HepG2 (cell line): ENCODE results near the gene STRADA. TPM values are rescaled to one million over a fixed set of nuclear protein-coding genes. Genes with fewer than 3 reads are reported as not detected.

Experiments used
- ARID2 ChIP-seq: sonication (generic); formaldehyde crosslinking; IDR thresholded peaks from 2 replicates; pipeline ENCODE4 v1.8.1; 2022; ENCODE audit warnings: mild to moderate bottlenecking, missing genetic modification reagents, borderline replicate concordance
- BORCS8-MEF2B ChIP-seq: sonication (generic); formaldehyde crosslinking; IDR thresholded peaks from 2 replicates; pipeline ENCODE4 v1.8.0; 2022; ENCODE audit warnings: mild to moderate bottlenecking, missing genetic modification reagents
- BRCA1 ChIP-seq: sonication (generic); formaldehyde crosslinking; IDR thresholded peaks from 2 replicates; pipeline ENCODE4 v1.4.0; 2020; ENCODE audit warnings: missing genetic modification reagents
- GLI4 ChIP-seq: sonication (generic); formaldehyde crosslinking; IDR thresholded peaks from 2 replicates; pipeline ENCODE4 v1.5.1; 2020; ENCODE audit warnings: missing genetic modification reagents, mild to moderate bottlenecking, moderate library complexity, borderline replicate concordance
- HNRNPK ChIP-seq: fragments of 200-400 bp; formaldehyde crosslinking; IDR thresholded peaks from 2 replicates; pipeline ENCODE4 v1.6.1; 2018; ENCODE audit warnings: low read length, low read depth, moderate library complexity, mild to moderate bottlenecking; ENCODE audit not compliant: poor library complexity, severe bottlenecking
- HOXA9 ChIP-seq: sonication (generic); formaldehyde crosslinking; IDR thresholded peaks from 2 replicates; pipeline ENCODE4 v1.8.1; 2022; ENCODE audit warnings: missing genetic modification reagents, mild to moderate bottlenecking, moderate library complexity, borderline replicate concordance
- IRX3 ChIP-seq: sonication (generic); formaldehyde crosslinking; IDR thresholded peaks from 2 replicates; pipeline ENCODE4 v1.8.1; 2023; ENCODE audit warnings: mild to moderate bottlenecking, low read depth, missing genetic modification reagents, borderline replicate concordance
- MED8 ChIP-seq: sonication (generic); formaldehyde crosslinking; IDR thresholded peaks from 2 replicates; pipeline ENCODE4 v1.8.1; 2023; ENCODE audit warnings: mild to moderate bottlenecking, missing genetic modification reagents; ENCODE audit not compliant: insufficient replicate concordance
- NFYC ChIP-seq: IDR thresholded peaks from 2 replicates; pipeline ENCODE4 v1.6.1; 2016; ENCODE audit warnings: missing genetic modification reagents, missing compliant biosample characterization
- ONECUT2 ChIP-seq: sonication (generic); formaldehyde crosslinking; IDR thresholded peaks from 2 replicates; pipeline ENCODE4 v1.4.0; 2020; ENCODE audit warnings: missing genetic modification reagents
- PBX2 ChIP-seq: IDR thresholded peaks from 2 replicates; pipeline ENCODE4 v1.6.1; 2016; ENCODE audit warnings: control low read depth
- REXO4 ChIP-seq: sonication (generic); formaldehyde crosslinking; IDR thresholded peaks from 2 replicates; pipeline ENCODE4 v1.8.0; 2022; ENCODE audit warnings: missing genetic modification reagents, mild to moderate bottlenecking, borderline replicate concordance
- RFX1 ChIP-seq: fragments of 450-650 bp; IDR thresholded peaks from 2 replicates; pipeline ENCODE4 v1.6.1; 2017
- SMARCE1 ChIP-seq: fragments of 450-650 bp; IDR thresholded peaks from 2 replicates; pipeline ENCODE4 v1.6.1; 2017; ENCODE audit warnings: borderline replicate concordance
- ZBTB21 ChIP-seq: sonication (generic); formaldehyde crosslinking; IDR thresholded peaks from 2 replicates; pipeline ENCODE4 v1.4.0; 2020; ENCODE audit warnings: missing genetic modification reagents
- ZNF10 ChIP-seq: sonication (generic); formaldehyde crosslinking; IDR thresholded peaks from 2 replicates; pipeline ENCODE4 v1.4.0; 2020; ENCODE audit warnings: mild to moderate bottlenecking, low read depth, missing genetic modification reagents, borderline replicate concordance
- ZNF263 ChIP-seq: sonication (generic); formaldehyde crosslinking; IDR thresholded peaks from 2 replicates; pipeline ENCODE4 v1.4.0; 2020; ENCODE audit warnings: missing genetic modification reagents
- ZNF503 ChIP-seq: sonication (generic); formaldehyde crosslinking; IDR thresholded peaks from 2 replicates; pipeline ENCODE4 v1.4.0; 2020; ENCODE audit warnings: missing genetic modification reagents
- ZNF557 ChIP-seq: sonication (generic); formaldehyde crosslinking; IDR thresholded peaks from 2 replicates; pipeline ENCODE4 v1.4.0; 2020; ENCODE audit warnings: missing genetic modification reagents
- ZNF639 ChIP-seq: conservative IDR thresholded peaks from 2 replicates; pipeline ENCODE4 v1.6.1; 2018; ENCODE audit warnings: missing genetic modification reagents
- polyA plus RNA-seq, 8 experiments: library from polyadenylated mRNA; depleted of rRNA in 3 of 8; stranded (reverse) in 7 of 8; unstranded in 1 of 8; fragments of >200 nt; fragmentation: Illumina TruSeq in 4 of 8; extraction: Trizol in 4 of 8; gene quantifications; 2 replicates each; pipeline versions ENCODE4 v1.2.1 to v1.2.3, GENCODE V29; 2011 to 2016; ENCODE audit warnings: low read depth in 4 of 8, missing spikeins in 1 of 8, mixed read lengths in 1 of 8; ENCODE audit not compliant: insufficient read depth in 1 of 8
- total RNA-seq, 5 experiments: library from RNA; depleted of rRNA; stranded (reverse); fragments of >200 nt; fragmentation: Illumina TruSeq; extraction: Trizol; gene quantifications; 2 replicates each; pipeline ENCODE4 v1.2.3, GENCODE V29; 2016; ENCODE audit warnings: low read depth in 1 of 5
- TF ChIP-seq, protein P1 (sequence below): IDR thresholded peaks from 2 replicates; pipeline ENCODE4 v1.6.1; 2016
- TF ChIP-seq, protein P2 (sequence below): sonication (generic); formaldehyde crosslinking; IDR thresholded peaks from 2 replicates; pipeline ENCODE4 v1.4.0; 2020; ENCODE audit warnings: missing genetic modification reagents
- TF ChIP-seq, protein P3 (sequence below): sonication (generic); formaldehyde crosslinking; IDR thresholded peaks from 2 replicates; pipeline ENCODE4 v1.5.0; 2020; ENCODE audit warnings: missing genetic modification reagents

STRADA gene
- total and polyA plus RNA-seq, 2 of the 13 experiments (the other 11 are each of a cell fraction or from before 2014, with no cell fraction given), result 17.6 to 17.9 TPM

- TF ChIP-seq NFYC, result no peak; the same call in 1 of the 2 replicates
- TF ChIP-seq BORCS8-MEF2B (CRISPR knock-in tag), result peak; percentile 63
- TF ChIP-seq HNRNPK, result no peak
- no peak for TF ChIP-seq SMARCE1
- TF ChIP-seq, protein P1, sequence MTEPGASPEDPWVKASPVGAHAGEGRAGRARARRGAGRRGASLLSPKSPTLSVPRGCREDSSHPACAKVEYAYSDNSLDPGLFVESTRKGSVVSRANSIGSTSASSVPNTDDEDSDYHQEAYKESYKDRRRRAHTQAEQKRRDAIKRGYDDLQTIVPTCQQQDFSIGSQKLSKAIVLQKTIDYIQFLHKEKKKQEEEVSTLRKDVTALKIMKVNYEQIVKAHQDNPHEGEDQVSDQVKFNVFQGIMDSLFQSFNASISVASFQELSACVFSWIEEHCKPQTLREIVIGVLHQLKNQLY, result no peak; the same call in 1 of the 2 replicates
- peak; percentile 94 for TF ChIP-seq ZNF639
- no peak; the same call in 1 of the 2 replicates for TF ChIP-seq ZNF503
- TF ChIP-seq IRX3, result peak; percentile 92; the same call in 1 of the 2 replicates
- peak; percentile 87; the same call in 1 of the 2 replicates for TF ChIP-seq HOXA9 (CRISPR knock-in tag)
- TF ChIP-seq REXO4, result 0 out of 2 replicates have a peak, but pooled peaks have one; percentile 80
- TF ChIP-seq ARID2 (CRISPR knock-in tag), result peak; percentile 97; the same call in 1 of the 2 replicates
- TF ChIP-seq ZNF10 (CRISPR knock-in tag), result no peak
- TF ChIP-seq PBX2 (CRISPR knock-in tag), result no peak
- TF ChIP-seq MED8 (CRISPR knock-in tag), result peak; percentile 52
- TF ChIP-seq RFX1, result peak; percentile 8; the same call in 1 of the 2 replicates
- 0 out of 2 replicates have a peak, but pooled peaks have one; percentile 3 for TF ChIP-seq ZBTB21 (CRISPR knock-in tag)
- no peak for TF ChIP-seq ONECUT2 (CRISPR knock-in tag)
- TF ChIP-seq GLI4, result peak; percentile 92
- TF ChIP-seq BRCA1 (CRISPR knock-in tag), result no peak; the same call in 1 of the 2 replicates
- TF ChIP-seq, protein P2, sequence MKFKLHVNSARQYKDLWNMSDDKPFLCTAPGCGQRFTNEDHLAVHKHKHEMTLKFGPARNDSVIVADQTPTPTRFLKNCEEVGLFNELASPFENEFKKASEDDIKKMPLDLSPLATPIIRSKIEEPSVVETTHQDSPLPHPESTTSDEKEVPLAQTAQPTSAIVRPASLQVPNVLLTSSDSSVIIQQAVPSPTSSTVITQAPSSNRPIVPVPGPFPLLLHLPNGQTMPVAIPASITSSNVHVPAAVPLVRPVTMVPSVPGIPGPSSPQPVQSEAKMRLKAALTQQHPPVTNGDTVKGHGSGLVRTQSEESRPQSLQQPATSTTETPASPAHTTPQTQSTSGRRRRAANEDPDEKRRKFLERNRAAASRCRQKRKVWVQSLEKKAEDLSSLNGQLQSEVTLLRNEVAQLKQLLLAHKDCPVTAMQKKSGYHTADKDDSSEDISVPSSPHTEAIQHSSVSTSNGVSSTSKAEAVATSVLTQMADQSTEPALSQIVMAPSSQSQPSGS (CRISPR knock-in tag), result peak; percentile 77
- TF ChIP-seq, protein P3, sequence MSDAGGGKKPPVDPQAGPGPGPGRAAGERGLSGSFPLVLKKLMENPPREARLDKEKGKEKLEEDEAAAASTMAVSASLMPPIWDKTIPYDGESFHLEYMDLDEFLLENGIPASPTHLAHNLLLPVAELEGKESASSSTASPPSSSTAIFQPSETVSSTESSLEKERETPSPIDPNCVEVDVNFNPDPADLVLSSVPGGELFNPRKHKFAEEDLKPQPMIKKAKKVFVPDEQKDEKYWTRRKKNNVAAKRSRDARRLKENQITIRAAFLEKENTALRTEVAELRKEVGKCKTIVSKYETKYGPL (CRISPR knock-in tag), result no peak; the same call in 1 of the 2 replicates
- TF ChIP-seq ZNF557 (CRISPR knock-in tag), result no peak
- peak; percentile 86 for TF ChIP-seq ZNF263 (CRISPR knock-in tag)
Observed at GRCh38 chr17:63741408-63742173, at the start of gene STRADA (continued).
